ENCODE data around the gene SUGP2.

Gene SUGP2

DNA sequence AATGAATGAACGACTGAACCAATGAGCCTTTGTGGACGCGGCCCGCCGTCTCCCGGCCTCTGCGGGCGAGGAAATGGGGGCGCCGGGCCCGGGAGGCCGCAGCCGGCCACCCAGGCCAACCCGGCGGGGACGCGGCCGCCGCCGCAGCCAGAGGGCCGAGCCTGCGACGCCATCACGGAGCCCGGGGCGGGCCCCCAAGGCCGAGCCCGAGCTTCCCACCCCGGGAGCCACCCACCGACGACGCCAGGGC, 216 bp downstream of the SUGP2 start:
- Histone ChIP-seq H3K9me3 (ENCODE audit: insufficient read depth, low read depth, low read length) (peaks cover 2% of the 10 kb centered on the region), H2BK5ac (ENCODE audit: low read depth, low read length, poor library complexity) (peak overlapping the region; percentile 79), H4K12ac (ENCODE audit: low read depth, low read length) (peak overlapping the region; percentile 61), H3K4me3 (ENCODE audit: low read depth, low read length) (peak overlapping the region; percentile 85), H2BK12ac (ENCODE audit: low read length) (no peak overlapping the region), H4K8ac (ENCODE audit: low read depth, low read length) (peak overlapping the region; percentile 89), H4K91ac (ENCODE audit: low read depth, low read length) (peak overlapping the region; percentile 85), H3K4me2 (ENCODE audit: low read length) (peak overlapping the region; percentile 96), H3K9ac (ENCODE audit: low read length) (peak overlapping the region; percentile 93), H3K4ac (ENCODE audit: low read depth, low read length) (peak overlapping the region; percentile 94), H3K79me1 (ENCODE audit: low read length) (peaks cover 9% of the 10 kb centered on the region), H3K79me2 (ENCODE audit: control insufficient read depth, insufficient read depth, low read length, poor library complexity) (peaks cover 8% of the 10 kb centered on the region), H2BK120ac (ENCODE audit: insufficient read depth, low read length, poor library complexity) (peak overlapping the region; percentile 74), H3K23ac (ENCODE audit: low read length) (no peak overlapping the region), H3K4me1 (ENCODE audit: control insufficient read depth in 1 of 2, insufficient read depth in 2 of 2, low read length in 2 of 2) (peaks cover 4 to 5% of the 10 kb centered on the region in 2 experiments), H3K36me3 (ENCODE audit: control insufficient read depth in 1 of 2, insufficient read depth in 2 of 2, low read length in 2 of 2) (peaks cover 21 to 28% of the 10 kb centered on the region in 2 experiments), H3K27ac (ENCODE audit: low read depth, low read length) (peak overlapping the region; percentile 78), H2AK5ac (ENCODE audit: low read length) (peak overlapping the region; percentile 20), H3K18ac (ENCODE audit: low read length) (peak overlapping the region; percentile 83), H2AFZ (ENCODE audit: insufficient read depth, low read length, poor library complexity) (peak overlapping the region; percentile 86), H3K14ac (ENCODE audit: low read length) (peak overlapping the region; percentile 83), H3K27me3 (ENCODE audit: insufficient read depth, low read length) (no peaks in the 10 kb centered on the region)
- peak in 1 of 2 donors; percentile 40 for DNase-seq
- no CpG with 5 or more reads among the region's 32 CpGs for WGBS (ENCODE audit: extremely low coverage, insufficient coverage, insufficient read length)

DNA sequence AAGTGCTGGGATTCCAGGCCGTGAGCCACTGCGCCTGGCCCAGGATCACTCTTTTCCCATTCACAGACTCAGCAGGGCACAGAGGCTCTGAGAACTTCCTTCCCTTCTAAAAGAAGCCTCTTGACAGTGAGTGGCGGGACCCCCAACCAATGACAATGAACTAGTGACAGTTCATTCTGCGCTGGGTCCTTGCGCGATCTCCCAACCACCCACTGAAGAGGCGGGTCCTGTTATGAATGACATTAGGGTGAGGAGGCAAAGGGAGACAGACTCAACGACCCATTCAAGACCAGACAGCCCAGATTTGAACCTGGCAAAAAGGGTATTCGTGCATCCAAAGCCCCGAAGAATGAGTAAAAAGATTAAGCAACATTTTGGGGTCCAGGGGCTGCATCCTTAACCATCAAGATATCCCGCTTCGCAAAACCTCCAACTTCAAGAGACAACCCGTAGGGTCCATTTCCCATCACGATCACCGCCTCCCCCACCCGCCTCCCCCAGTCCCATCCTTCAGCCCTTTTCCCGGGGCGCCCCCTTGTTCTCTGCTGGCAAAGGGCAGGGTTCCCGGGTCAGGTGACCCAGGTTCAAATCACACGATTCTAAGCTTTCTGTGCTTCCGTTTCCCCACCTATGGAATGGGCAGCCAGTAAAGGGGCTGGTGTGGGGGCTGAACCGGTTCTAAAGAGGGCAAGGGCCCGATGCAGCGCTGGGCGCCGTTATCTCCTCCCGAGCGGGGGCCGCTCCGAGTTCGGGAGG, 719 bp downstream of the SUGP2 start:
- Histone ChIP-seq H3K9ac (ENCODE audit: low read length) (peak overlapping the region; percentile 93), H3K4ac (ENCODE audit: low read depth, low read length) (peak overlapping the region; percentile 94), H2AFZ (ENCODE audit: insufficient read depth, low read length, poor library complexity) (peak overlapping the region; percentile 86), H2AK5ac (ENCODE audit: low read length) (peak overlapping the region; percentile 20), H4K12ac (ENCODE audit: low read depth, low read length) (peak overlapping the region; percentile 61), H4K91ac (ENCODE audit: low read depth, low read length) (peak overlapping the region; percentile 85), H3K18ac (ENCODE audit: low read length) (peak overlapping the region; percentile 83), H3K79me1 (ENCODE audit: low read length) (peaks cover 9% of the 10 kb centered on the region), H3K36me3 (ENCODE audit: control insufficient read depth in 1 of 2, insufficient read depth in 2 of 2, low read length in 2 of 2) (peaks cover 22 to 30% of the 10 kb centered on the region in 2 experiments), H2BK5ac (ENCODE audit: low read depth, low read length, poor library complexity) (peak overlapping the region; percentile 79), H3K14ac (ENCODE audit: low read length) (peak overlapping the region; percentile 83), H4K8ac (ENCODE audit: low read depth, low read length) (peak overlapping the region; percentile 89), H3K79me2 (ENCODE audit: control insufficient read depth, insufficient read depth, low read length, poor library complexity) (peaks cover 8% of the 10 kb centered on the region), H3K27ac (ENCODE audit: low read depth, low read length) (peak overlapping the region; percentile 78), H3K27me3 (ENCODE audit: insufficient read depth, low read length) (no peaks in the 10 kb centered on the region), H2BK12ac (ENCODE audit: low read length) (no peak overlapping the region), H3K4me1 (ENCODE audit: control insufficient read depth in 1 of 2, insufficient read depth in 2 of 2, low read length in 2 of 2) (peaks cover 4 to 5% of the 10 kb centered on the region in 2 experiments), H3K23ac (ENCODE audit: low read length) (no peak overlapping the region), H2BK120ac (ENCODE audit: insufficient read depth, low read length, poor library complexity) (peak overlapping the region; percentile 74), H3K4me3 (ENCODE audit: low read depth, low read length) (peak overlapping the region; percentile 85), H3K9me3 (ENCODE audit: insufficient read depth, low read depth, low read length) (peaks cover under 1% of the 10 kb centered on the region), H3K4me2 (ENCODE audit: low read length) (peak overlapping the region; percentile 96)
- no CpG with 5 or more reads among the region's 31 CpGs for WGBS (ENCODE audit: extremely low coverage, insufficient coverage, insufficient read length)
- peak; percentile 82 to 87 for DNase-seq

DNA sequence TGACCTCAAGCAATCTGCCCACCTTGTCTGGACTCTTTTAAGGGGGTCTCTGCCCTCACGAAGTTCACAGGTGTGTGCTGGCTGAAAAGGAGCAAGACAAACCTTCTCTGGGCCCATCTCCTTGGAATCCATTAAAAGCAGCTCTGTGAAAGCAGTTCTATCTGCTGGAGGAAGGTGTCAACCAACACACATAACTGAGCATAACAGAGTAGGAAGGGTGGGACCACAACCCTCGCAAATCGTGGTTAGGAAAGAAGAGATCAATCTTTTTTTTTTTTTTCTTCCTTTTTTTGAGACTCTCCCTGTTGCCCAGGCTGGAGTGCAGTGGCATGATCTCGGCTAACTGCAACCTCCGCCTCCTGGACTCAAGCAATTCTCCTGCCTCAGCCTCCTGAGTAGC, 1.4 kb downstream of the SUGP2 start:
- no peak overlapping the region for H2BK5ac ChIP-seq (ENCODE audit: low read depth, low read length, poor library complexity)
- no peaks in the 10 kb centered on the region for H3K9me3 ChIP-seq (ENCODE audit: insufficient read depth, low read depth, low read length)
- no peak overlapping the region for H3K18ac ChIP-seq (ENCODE audit: low read length)
- H4K91ac ChIP-seq (ENCODE audit: low read depth, low read length) = no peak overlapping the region
- H2AFZ ChIP-seq (ENCODE audit: insufficient read depth, low read length, poor library complexity) = no peak overlapping the region
- no peak overlapping the region for H3K27ac ChIP-seq (ENCODE audit: low read depth, low read length)
- WGBS (ENCODE audit: extremely low coverage, insufficient coverage, insufficient read length) = no CpG with 5 or more reads among the region's 5 CpGs
- peaks cover 4 to 5% of the 10 kb centered on the region in 2 experiments for H3K4me1 ChIP-seq (ENCODE audit: control insufficient read depth in 1 of 2, insufficient read depth in 2 of 2, low read length in 2 of 2)
- H3K4me3 ChIP-seq (ENCODE audit: low read depth, low read length) = no peak overlapping the region
- H3K14ac ChIP-seq (ENCODE audit: low read length) = no peak overlapping the region
- H3K27me3 ChIP-seq (ENCODE audit: insufficient read depth, low read length) = no peaks in the 10 kb centered on the region
- H3K9ac ChIP-seq (ENCODE audit: low read length) = no peak overlapping the region
- peak overlapping the region; percentile 96 for H3K4me2 ChIP-seq (ENCODE audit: low read length)
- H4K8ac ChIP-seq (ENCODE audit: low read depth, low read length) = no peak overlapping the region
- no peak overlapping the region for H4K12ac ChIP-seq (ENCODE audit: low read depth, low read length)
- H3K23ac ChIP-seq (ENCODE audit: low read length) = no peak overlapping the region
- peaks cover 8% of the 10 kb centered on the region for H3K79me2 ChIP-seq (ENCODE audit: control insufficient read depth, insufficient read depth, low read length, poor library complexity)
- H2BK12ac ChIP-seq (ENCODE audit: low read length) = no peak overlapping the region
- H3K36me3 ChIP-seq (ENCODE audit: control insufficient read depth in 1 of 2, insufficient read depth in 2 of 2, low read length in 2 of 2) = peaks cover 22 to 36% of the 10 kb centered on the region in 2 experiments
- no peak overlapping the region for H2BK120ac ChIP-seq (ENCODE audit: insufficient read depth, low read length, poor library complexity)
- H2AK5ac ChIP-seq (ENCODE audit: low read length) = no peak overlapping the region
- H3K79me1 ChIP-seq (ENCODE audit: low read length) = peaks cover 9% of the 10 kb centered on the region
- no peak for DNase-seq
- no peak overlapping the region for H3K4ac ChIP-seq (ENCODE audit: low read depth, low read length)

DNA sequence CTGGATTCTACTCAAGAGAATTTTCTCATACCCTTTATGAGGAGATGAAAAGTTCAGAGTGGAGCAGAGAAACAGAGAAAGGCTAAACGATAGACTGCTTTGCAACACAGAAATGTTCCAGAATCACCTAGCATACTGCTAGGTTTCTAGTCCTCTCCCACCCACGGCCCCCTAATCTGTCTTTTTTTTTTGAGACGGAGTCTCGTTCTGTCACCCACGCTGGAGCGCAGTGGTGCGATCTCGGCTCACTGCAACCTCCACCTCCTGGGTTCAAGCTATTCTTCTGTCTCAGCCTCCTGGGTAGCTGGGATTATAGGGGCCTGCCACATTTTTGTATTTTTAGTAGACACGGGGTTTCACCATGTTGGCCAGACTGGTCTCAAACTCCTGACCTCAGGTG, 4.8 kb downstream of the SUGP2 start:
- Histone ChIP-seq H2AFZ (ENCODE audit: insufficient read depth, low read length, poor library complexity) (no peak overlapping the region), H3K9me3 (ENCODE audit: insufficient read depth, low read depth, low read length) (no peaks in the 10 kb centered on the region), H2BK120ac (ENCODE audit: insufficient read depth, low read length, poor library complexity) (no peak overlapping the region), H3K4me3 (ENCODE audit: low read depth, low read length) (no peak overlapping the region), H3K36me3 (ENCODE audit: control insufficient read depth in 1 of 2, insufficient read depth in 2 of 2, low read length in 2 of 2) (peaks cover 43 to 62% of the 10 kb centered on the region in 2 experiments), H3K4me1 (ENCODE audit: control insufficient read depth in 1 of 2, insufficient read depth in 2 of 2, low read length in 2 of 2) (no peaks in the 10 kb centered on the region), H3K4me2 (ENCODE audit: low read length) (no peak overlapping the region), H4K91ac (ENCODE audit: low read depth, low read length) (no peak overlapping the region), H3K18ac (ENCODE audit: low read length) (no peak overlapping the region), H2AK5ac (ENCODE audit: low read length) (no peak overlapping the region), H3K4ac (ENCODE audit: low read depth, low read length) (no peak overlapping the region), H3K27me3 (ENCODE audit: insufficient read depth, low read length) (no peaks in the 10 kb centered on the region), H3K79me1 (ENCODE audit: low read length) (peaks cover 6% of the 10 kb centered on the region), H3K14ac (ENCODE audit: low read length) (no peak overlapping the region), H4K12ac (ENCODE audit: low read depth, low read length) (no peak overlapping the region), H3K9ac (ENCODE audit: low read length) (no peak overlapping the region), H3K79me2 (ENCODE audit: control insufficient read depth, insufficient read depth, low read length, poor library complexity) (peaks cover 5% of the 10 kb centered on the region), H3K23ac (ENCODE audit: low read length) (no peak overlapping the region), H4K8ac (ENCODE audit: low read depth, low read length) (no peak overlapping the region), H2BK12ac (ENCODE audit: low read length) (no peak overlapping the region), H3K27ac (ENCODE audit: low read depth, low read length) (no peak overlapping the region), H2BK5ac (ENCODE audit: low read depth, low read length, poor library complexity) (no peak overlapping the region)
- no peak for DNase-seq
- WGBS (ENCODE audit: extremely low coverage, insufficient coverage, insufficient read length) = no CpG with 5 or more reads among the region's 9 CpGs

Measured in trophoblast cell (in vitro differentiated cells and primary cell).